Measurements from ENCODE around the gene OR10A6. TPM values are rescaled to one million over a fixed set of nuclear protein-coding genes. Genes with fewer than 3 reads are reported as not detected.

The OR10A6 gene, protein sequence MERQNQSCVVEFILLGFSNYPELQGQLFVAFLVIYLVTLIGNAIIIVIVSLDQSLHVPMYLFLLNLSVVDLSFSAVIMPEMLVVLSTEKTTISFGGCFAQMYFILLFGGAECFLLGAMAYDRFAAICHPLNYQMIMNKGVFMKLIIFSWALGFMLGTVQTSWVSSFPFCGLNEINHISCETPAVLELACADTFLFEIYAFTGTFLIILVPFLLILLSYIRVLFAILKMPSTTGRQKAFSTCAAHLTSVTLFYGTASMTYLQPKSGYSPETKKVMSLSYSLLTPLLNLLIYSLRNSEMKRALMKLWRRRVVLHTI
- total RNA-seq, result under 0.01 TPM in 1 of 2 replicates, not detected in the other

- TF ChIP-seq CTCF (IDR thresholded peaks at IDR 0.05; ENCODE audit: insufficient read depth, low read depth, low read length), result no peak
- no peak for DNase-seq (ENCODE audit: low read depth)
- no peak within 1 kb of the TSS for H3K4me3 ChIP-seq (ENCODE audit: low read depth, low read length)
Measured at GRCh38 chr11:7931168-7931567, at the start of gene OR10A6. TSS of gene OR10A6 (minus strand) at chr11:7931268. CDS start at chr11:7928662, 2,606 bp downstream.

- no peak for TF ChIP-seq CTCF (IDR thresholded peaks at IDR 0.05; ENCODE audit: insufficient read depth, low read depth, low read length)
- no peak overlapping the region for H3K4me3 ChIP-seq (ENCODE audit: low read depth, low read length)
- DNase-seq (ENCODE audit: low read depth), result peak; percentile 88
Measured at GRCh38 chr11:7977232-7977917, 46.3 kb upstream of the OR10A6 start.

- H3K4me3 ChIP-seq (ENCODE audit: low read depth, low read length), result no peak overlapping the region
- no peak for TF ChIP-seq CTCF (IDR thresholded peaks at IDR 0.05; ENCODE audit: insufficient read depth, low read depth, low read length)
- no peak for DNase-seq (ENCODE audit: low read depth)
Measured at GRCh38 chr11:7974668-7975067, 43.6 kb upstream of the OR10A6 start.

DNA sequence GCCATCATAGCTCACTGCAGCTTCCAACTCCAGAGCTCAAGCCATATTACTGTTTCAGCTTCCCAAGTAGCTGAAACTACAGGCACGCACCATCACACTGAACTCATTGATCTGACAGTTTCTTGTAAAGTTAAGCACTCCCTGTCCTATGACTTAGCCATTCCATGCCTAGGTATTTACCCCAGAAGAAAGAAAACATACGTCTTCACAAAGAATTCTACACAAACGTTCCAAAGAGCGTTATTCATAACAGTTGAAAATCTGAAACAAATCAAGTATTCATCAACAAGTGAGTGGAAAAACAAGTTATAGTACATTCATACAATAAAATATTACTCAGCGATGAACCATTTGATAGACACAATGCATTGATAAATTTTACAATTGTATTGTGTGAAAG lies 41.9 kb upstream of the OR10A6 start:
- TF ChIP-seq CTCF (IDR thresholded peaks at IDR 0.05; ENCODE audit: insufficient read depth, low read depth, low read length), result no peak
- DNase-seq (ENCODE audit: low read depth), result no peak
- H3K4me3 ChIP-seq (ENCODE audit: low read depth, low read length), result no peak overlapping the region

DNA sequence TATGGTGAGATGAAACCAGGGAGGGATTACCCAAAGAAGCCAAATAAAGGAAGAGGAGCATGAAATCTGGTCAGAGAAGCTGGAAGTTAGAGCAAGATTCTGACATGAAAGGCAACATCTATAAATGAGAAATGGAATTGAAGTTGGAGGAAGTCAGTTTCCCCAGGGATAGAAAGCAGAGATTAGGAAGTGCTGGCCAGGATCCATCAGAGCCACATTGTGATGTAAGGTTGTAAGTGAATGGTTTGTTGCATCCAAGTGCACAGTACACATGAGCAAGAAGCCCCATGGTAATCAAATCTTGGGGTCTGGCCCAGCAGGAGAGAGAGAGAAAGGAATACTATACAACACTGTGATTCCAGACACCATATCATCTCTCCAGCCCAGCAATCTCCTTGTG lies 40.8 kb upstream of the OR10A6 start:
- DNase-seq (ENCODE audit: low read depth), result no peak
- TF ChIP-seq CTCF (IDR thresholded peaks at IDR 0.05; ENCODE audit: insufficient read depth, low read depth, low read length), result no peak
- H3K4me3 ChIP-seq (ENCODE audit: low read depth, low read length), result no peak overlapping the region

GRCh38 chr11:7969756-7970646 lies 38.9 kb upstream of the OR10A6 start:
- no peak for DNase-seq (ENCODE audit: low read depth)
- no peak for TF ChIP-seq CTCF (IDR thresholded peaks at IDR 0.05; ENCODE audit: insufficient read depth, low read depth, low read length)
- H3K4me3 ChIP-seq (ENCODE audit: low read depth, low read length), result no peak overlapping the region

Data from fibroblast of villous mesenchyme (primary cell).